ENCODE data around the gene PHACTR2. TPM values are rescaled to one million over a fixed set of nuclear protein-coding genes. Genes with fewer than 3 reads are reported as not detected.

The PHACTR2 gene
- total RNA-seq, 1 experiment from 2014 or later = 27.6 TPM

DNA sequence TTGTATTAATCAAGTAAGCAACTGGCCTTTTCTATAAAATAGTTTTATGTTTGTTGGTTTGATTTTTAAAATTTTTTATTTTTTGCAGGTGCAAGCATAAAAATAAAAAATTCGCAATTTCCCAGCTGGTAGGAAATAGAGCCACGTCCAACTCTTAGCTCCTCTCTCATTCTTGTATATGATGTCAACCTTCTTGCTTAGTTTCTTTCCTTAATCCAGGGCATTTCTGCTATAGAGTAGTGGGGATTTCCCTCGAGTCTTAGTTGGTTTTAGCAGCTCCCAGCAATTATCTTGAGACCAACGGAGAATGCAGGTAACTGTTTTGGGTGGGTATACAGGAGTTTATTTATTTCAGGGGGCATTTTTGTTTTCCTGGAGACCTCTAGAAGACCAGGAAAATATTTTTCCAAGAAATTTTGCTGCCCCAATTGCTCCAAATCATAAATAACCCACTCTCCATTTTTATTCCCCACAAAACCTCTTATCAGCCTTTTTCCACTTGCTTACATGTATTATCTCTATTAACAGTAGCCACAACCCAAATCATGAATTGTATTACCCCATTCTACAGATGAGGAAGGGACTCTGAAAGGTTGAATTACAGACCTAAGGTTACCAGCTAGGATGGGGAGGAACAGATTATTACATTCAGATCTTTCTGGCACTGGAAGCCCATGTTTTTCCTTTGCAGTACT, 18.4 kb downstream of the PHACTR2 start:
- no peak for TF ChIP-seq FOSL1 (IDR thresholded peaks at IDR 0.05; ENCODE audit: low read depth)
- no peak for TF ChIP-seq EGR1 (IDR thresholded peaks at IDR 0.05; ENCODE audit: low read depth)
- no peak for TF ChIP-seq POLR2AphosphoS5 (IDR thresholded peaks at IDR 0.05; ENCODE audit: low read depth, low read length)
- TF ChIP-seq CEBPB (IDR thresholded peaks at IDR 0.05; ENCODE audit: low read depth) = no peak
- TF ChIP-seq, protein P1, sequence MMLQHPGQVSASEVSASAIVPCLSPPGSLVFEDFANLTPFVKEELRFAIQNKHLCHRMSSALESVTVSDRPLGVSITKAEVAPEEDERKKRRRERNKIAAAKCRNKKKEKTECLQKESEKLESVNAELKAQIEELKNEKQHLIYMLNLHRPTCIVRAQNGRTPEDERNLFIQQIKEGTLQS (IDR thresholded peaks at IDR 0.05) = no peak
- no peak for TF ChIP-seq YY1 (IDR thresholded peaks at IDR 0.05; ENCODE audit: extremely low read depth, insufficient replicate concordance, low read depth, low read length)
- TF ChIP-seq POLR2A (IDR thresholded peaks at IDR 0.05; ENCODE audit: borderline replicate concordance, extremely low read depth, insufficient read depth, insufficient read length) = no peak
- TF ChIP-seq, protein P2, sequence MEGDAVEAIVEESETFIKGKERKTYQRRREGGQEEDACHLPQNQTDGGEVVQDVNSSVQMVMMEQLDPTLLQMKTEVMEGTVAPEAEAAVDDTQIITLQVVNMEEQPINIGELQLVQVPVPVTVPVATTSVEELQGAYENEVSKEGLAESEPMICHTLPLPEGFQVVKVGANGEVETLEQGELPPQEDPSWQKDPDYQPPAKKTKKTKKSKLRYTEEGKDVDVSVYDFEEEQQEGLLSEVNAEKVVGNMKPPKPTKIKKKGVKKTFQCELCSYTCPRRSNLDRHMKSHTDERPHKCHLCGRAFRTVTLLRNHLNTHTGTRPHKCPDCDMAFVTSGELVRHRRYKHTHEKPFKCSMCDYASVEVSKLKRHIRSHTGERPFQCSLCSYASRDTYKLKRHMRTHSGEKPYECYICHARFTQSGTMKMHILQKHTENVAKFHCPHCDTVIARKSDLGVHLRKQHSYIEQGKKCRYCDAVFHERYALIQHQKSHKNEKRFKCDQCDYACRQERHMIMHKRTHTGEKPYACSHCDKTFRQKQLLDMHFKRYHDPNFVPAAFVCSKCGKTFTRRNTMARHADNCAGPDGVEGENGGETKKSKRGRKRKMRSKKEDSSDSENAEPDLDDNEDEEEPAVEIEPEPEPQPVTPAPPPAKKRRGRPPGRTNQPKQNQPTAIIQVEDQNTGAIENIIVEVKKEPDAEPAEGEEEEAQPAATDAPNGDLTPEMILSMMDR (IDR thresholded peaks at IDR 0.05 in 2 of 3, conservative IDR thresholded peaks at IDR 0.05 in 1 of 3; ENCODE audit: borderline replicate concordance in 1 of 3, insufficient read depth in 1 of 3, low read depth in 2 of 3, low read length in 2 of 3) = no peak
- TF ChIP-seq TCF7L2 (IDR thresholded peaks at IDR 0.05; ENCODE audit: borderline replicate concordance, extremely low read depth, insufficient read depth, insufficient read length) = no peak
- TF ChIP-seq EZH2phosphoT487 (IDR thresholded peaks at IDR 0.05; ENCODE audit: borderline replicate concordance) = no peak
- TF ChIP-seq CBX3 (IDR thresholded peaks at IDR 0.05; ENCODE audit: low read depth) = no peak
- no peak for TF ChIP-seq RAD21 (IDR thresholded peaks at IDR 0.05; ENCODE audit: low read depth)
- no peak for TF ChIP-seq ZNF274 (IDR thresholded peaks at IDR 0.05; ENCODE audit: low read depth, low read length)
- TF ChIP-seq ZFX (IDR thresholded peaks at IDR 0.05) = no peak
- no peak for TF ChIP-seq ELF1 (IDR thresholded peaks at IDR 0.05; ENCODE audit: borderline replicate concordance, low read depth)
- TF ChIP-seq SIN3A (IDR thresholded peaks at IDR 0.05; ENCODE audit: low read depth) = no peak
- TF ChIP-seq EZH2 (IDR thresholded peaks at IDR 0.05) = no peak
- no peaks in the 10 kb centered on the region for H4K20me1 ChIP-seq (ENCODE audit: insufficient read depth)
- no peaks in the 10 kb centered on the region for H3K9me3 ChIP-seq (ENCODE audit: control insufficient read depth in 1 of 2, insufficient read depth in 1 of 2, low read depth in 1 of 2, low read length in 2 of 2)
- ChIA-PET RAD21 (ENCODE audit: low non-redundant PET in 1 of 2, low total read pairs in 2 of 2, uncharacterized antibody in 2 of 2, unreplicated experiment in 2 of 2) (no interaction called here), CTCF (no interaction called here), POLR2A (no interaction called here)
- no peak overlapping the region for H3K9ac ChIP-seq (ENCODE audit: low read length)
- no peaks in the 10 kb centered on the region for H3K9me2 ChIP-seq (ENCODE audit: insufficient read depth)
- ATAC-seq = no peak
- no peaks in the 10 kb centered on the region for H3K27me3 ChIP-seq (ENCODE audit: insufficient read depth, low read length)
- H3K4me3 ChIP-seq (replicated peaks in 1 of 2; ENCODE audit: low read depth in 1 of 2, low read length in 2 of 2) = no peak overlapping the region
- DNase-seq (ENCODE audit: low read depth, low spot score) = no peak
- intact Hi-C loops (cut with micrococcal nuclease) = no loop called here
- H3K4me2 ChIP-seq (ENCODE audit: low read length) = no peak overlapping the region
- no TSS peak for BruUV-seq (replicated peaks)
- no peak overlapping the region for H2AFZ ChIP-seq (ENCODE audit: low read depth, low read length, poor library complexity, severe bottlenecking)
- no peaks in the 10 kb centered on the region for H3K36me3 ChIP-seq (ENCODE audit: control insufficient read depth in 1 of 2, insufficient read depth in 2 of 2, low read length in 2 of 2)
- no peak overlapping the region for H3K27ac ChIP-seq (ENCODE audit: low read depth, low read length)
- H3K79me2 ChIP-seq (ENCODE audit: insufficient read depth, low read length) = no peaks in the 10 kb centered on the region
- 0 out of 4 replicates have a peak, but pooled peaks cover 0 to 6% of the 10 kb centered on the region in 2 experiments for H3K4me1 ChIP-seq (ENCODE audit: control insufficient read depth in 1 of 2, insufficient read depth in 2 of 2, low read length in 2 of 2)
